Activated CD4-positive, alpha-beta memory T cell treated with anti-CD3 and anti-CD28 coated beads for 36 hours (primary cell): ENCODE results near the gene TBC1D9B. TPM values are rescaled to one million over a fixed set of nuclear protein-coding genes. Genes with fewer than 3 reads are reported as not detected.

Experiments
- CTCF ChIA-PET: fragments of 350-600 bp; sonication (Branson Sonifier 250); formaldehyde crosslinking; loops from one replicate; lab custom pipeline; 2021; ENCODE audit warnings: antibody characterized with exemption, inconsistent platforms; lab: Charles Lee
- POLR2A ChIA-PET: fragments of 350-600 bp; sonication (Branson Sonifier 250); formaldehyde crosslinking; loops from one replicate; lab custom pipeline; 2021; ENCODE audit warnings: antibody characterized with exemption; lab: Charles Lee
- DNase-seq: peaks from one replicate; pipeline ENCODE4 v3.0.0-alpha.2; 2020
- H3K27ac Mint-ChIP-seq: one replicate; pipeline ENCODE4 v1.8.0; 2021; ENCODE audit warnings: mixed read lengths
- H3K27me3 Mint-ChIP-seq: one replicate; pipeline ENCODE4 v1.8.0; 2021; ENCODE audit warnings: mixed read lengths
- H3K36me3 Mint-ChIP-seq: one replicate; pipeline ENCODE4 v1.8.0; 2021; ENCODE audit warnings: mixed read lengths
- H3K4me1 Mint-ChIP-seq: one replicate; pipeline ENCODE4 v1.8.0; 2021; ENCODE audit warnings: low read depth, mixed read lengths
- H3K4me3 Mint-ChIP-seq: one replicate; pipeline ENCODE4 v1.8.0; 2021; ENCODE audit warnings: mild to moderate bottlenecking, mixed read lengths
- H3K9me3 Mint-ChIP-seq: one replicate; pipeline ENCODE4 v1.8.0; 2021; ENCODE audit warnings: mixed read lengths
- intact Hi-C: fragments of 100-400 bp; cut with micrococcal nuclease; formaldehyde crosslinking; loops from one replicate; pipeline ENCODE4 v1.15.1; 2023
- total RNA-seq, 2 experiments: library from RNA; stranded (reverse); gene quantifications; one replicate each; pipeline ENCODE4 v1.2.3, GENCODE V29; 2021

The TBC1D9B gene
- total RNA-seq, result 10 to 100 TPM; 59.0 to 62.8 TPM

DNA sequence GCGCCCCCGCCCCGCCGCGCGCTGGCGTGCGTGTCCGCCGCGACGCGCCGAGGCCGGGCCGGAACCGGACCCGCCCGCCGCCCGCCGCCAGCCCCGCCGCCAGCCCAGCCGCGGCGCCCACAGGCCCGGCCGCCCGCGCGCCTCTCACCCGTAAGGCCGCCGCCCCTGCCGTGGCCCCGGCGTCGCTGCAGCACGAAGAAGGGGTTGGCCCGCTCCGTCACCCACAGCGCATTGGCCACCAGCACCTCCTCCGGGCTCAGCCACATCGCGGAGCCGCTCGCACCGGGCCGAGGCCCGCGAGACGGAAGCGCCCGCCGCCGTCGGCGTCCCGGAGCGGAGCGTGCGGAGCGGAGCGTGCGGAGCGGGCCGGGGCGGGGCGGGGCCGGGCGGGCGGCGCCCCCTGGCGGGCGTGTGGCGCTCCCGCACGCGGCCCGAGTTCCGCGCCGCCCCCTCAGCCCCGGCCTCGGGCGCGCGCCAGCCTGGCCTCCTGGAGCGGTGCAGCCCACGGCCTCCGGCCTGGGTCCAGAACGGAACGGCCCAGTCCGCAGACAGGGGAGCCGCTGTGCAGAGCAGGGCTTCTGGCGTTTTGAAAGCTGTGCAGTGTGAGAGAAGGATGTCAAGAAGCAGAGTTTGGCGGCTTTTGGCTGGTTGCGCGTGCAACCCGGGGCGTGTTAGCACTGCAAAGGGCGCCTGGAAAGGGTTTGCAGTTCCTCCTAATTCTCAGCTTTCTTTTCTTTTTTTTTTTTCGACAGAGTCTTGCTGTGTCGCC, at the start of gene TBC1D9B:
TSS of gene TBC1D9B (minus strand) at position 342 of the 769 bp plus-strand sequence. CDS start at position 266, 76 bp downstream.
- DNase-seq, result peak; percentile 71
- no peaks in the 10 kb centered on the region for H3K36me3 Mint-ChIP-seq
- ChIA-PET CTCF (interaction anchor here (0.8 to 2.3 kb wide), 5 partner anchors 49 to 277 kb away, joined by 3 to 17 read pairs (median 3); partner anchors contain the start of gene MRNIP), POLR2A (interaction anchor here (1.0 kb wide), 1 partner anchor 104 kb away, joined by 3 read pairs; no protein-coding TSS in a partner anchor)
- peak within 1 kb of the TSS; percentile 69 for H3K27ac Mint-ChIP-seq
- H3K27me3 Mint-ChIP-seq, result no peaks in the 10 kb centered on the region
- peak within 1 kb of the TSS; percentile 88 for H3K4me3 Mint-ChIP-seq
- peaks cover 14% of the 10 kb centered on the region for H3K4me1 Mint-ChIP-seq
- intact Hi-C loops, result loop anchor here (2.0 to 10.0 kb wide), 5 partner anchors 50 to 185 kb away; partner anchors contain the start of genes MRNIP and RNF130
- no peaks in the 10 kb centered on the region for H3K9me3 Mint-ChIP-seq

DNA sequence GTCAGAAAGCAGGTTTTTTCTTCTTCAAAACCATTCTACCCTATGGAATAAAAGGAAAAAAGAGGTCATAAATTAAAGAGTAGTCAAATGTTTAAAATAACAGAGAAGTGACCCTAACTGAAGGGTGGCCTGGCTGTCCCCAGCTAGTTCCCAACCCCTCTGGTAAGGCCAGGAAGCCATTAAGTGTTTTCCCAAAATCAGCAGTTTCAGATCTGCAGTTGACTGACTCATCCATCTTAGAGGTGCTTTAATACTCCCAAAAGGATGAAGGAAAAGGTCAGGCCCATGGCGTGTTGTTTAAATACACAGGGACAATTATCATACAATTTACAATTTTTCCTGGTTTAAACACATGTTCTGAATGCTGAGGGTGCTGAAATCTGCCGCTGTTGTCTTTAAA, 47.9 kb upstream of the TBC1D9B start:
- H3K9me3 Mint-ChIP-seq, result no peaks in the 10 kb centered on the region
- H3K27me3 Mint-ChIP-seq, result no peaks in the 10 kb centered on the region
- H3K4me1 Mint-ChIP-seq, result no peaks in the 10 kb centered on the region
- DNase-seq, result no peak
- CTCF ChIA-PET, result interaction anchor here (0.9 kb wide), 1 partner anchor 206 kb away, joined by 3 read pairs; no protein-coding TSS in a partner anchor
- intact Hi-C loops, result no loop called here
- no peak overlapping the region for H3K27ac Mint-ChIP-seq
- H3K4me3 Mint-ChIP-seq, result no peak overlapping the region
- POLR2A ChIA-PET, result no interaction called here
- H3K36me3 Mint-ChIP-seq, result peaks cover 2% of the 10 kb centered on the region

DNA sequence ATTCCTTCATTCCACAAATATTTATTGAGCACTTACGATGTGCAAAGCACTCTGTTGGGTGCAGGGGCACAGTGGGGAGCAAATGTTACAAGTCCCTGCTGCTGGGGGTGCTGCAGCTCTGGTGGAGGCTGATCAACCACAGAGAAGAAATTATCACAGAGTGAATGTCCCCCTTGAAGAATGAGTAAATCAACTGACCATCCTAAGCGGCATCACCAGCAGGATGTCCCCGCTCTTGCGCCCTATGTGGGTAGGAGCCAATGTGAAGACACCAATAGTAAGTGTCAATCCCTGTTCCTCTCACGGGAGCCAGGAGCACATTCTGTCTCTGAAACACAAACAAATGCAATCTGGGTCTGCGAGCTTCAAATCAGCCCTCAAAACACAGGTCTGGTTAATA, 47.4 kb upstream of the TBC1D9B start:
- no peak for DNase-seq
- no peak overlapping the region for H3K4me3 Mint-ChIP-seq
- no peaks in the 10 kb centered on the region for H3K27me3 Mint-ChIP-seq
- intact Hi-C loops, result no loop called here
- H3K9me3 Mint-ChIP-seq, result no peaks in the 10 kb centered on the region
- H3K4me1 Mint-ChIP-seq, result no peaks in the 10 kb centered on the region
- H3K36me3 Mint-ChIP-seq, result peaks cover 2% of the 10 kb centered on the region
- ChIA-PET CTCF (no interaction called here), POLR2A (no interaction called here)
- H3K27ac Mint-ChIP-seq, result no peak overlapping the region

DNA sequence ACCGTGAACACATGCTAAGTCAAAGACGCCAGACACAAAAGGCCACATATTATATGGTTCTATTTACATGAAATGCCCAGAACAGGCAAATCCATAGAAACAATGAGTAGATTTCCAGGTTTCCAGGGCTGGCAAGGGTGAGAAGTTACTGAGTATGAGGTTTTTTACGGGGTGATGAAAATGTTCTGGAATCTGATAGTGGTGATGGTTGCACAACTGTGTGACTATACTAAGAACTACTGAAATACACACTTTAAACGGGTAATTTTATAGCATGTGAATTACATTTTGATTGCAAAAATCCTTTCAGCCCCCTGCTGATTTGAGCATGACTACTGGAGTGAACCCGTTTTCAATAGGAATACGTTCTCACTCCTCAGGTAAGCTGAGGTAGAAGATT, 46.7 kb upstream of the TBC1D9B start:
- no peaks in the 10 kb centered on the region for H3K9me3 Mint-ChIP-seq
- no peaks in the 10 kb centered on the region for H3K4me1 Mint-ChIP-seq
- CTCF ChIA-PET, result no interaction called here
- no peak overlapping the region for H3K4me3 Mint-ChIP-seq
- no peak for DNase-seq
- H3K36me3 Mint-ChIP-seq, result peaks cover 2% of the 10 kb centered on the region
- no peaks in the 10 kb centered on the region for H3K27me3 Mint-ChIP-seq
- POLR2A ChIA-PET, result no interaction called here
- intact Hi-C loops, result no loop called here
- no peak overlapping the region for H3K27ac Mint-ChIP-seq

DNA sequence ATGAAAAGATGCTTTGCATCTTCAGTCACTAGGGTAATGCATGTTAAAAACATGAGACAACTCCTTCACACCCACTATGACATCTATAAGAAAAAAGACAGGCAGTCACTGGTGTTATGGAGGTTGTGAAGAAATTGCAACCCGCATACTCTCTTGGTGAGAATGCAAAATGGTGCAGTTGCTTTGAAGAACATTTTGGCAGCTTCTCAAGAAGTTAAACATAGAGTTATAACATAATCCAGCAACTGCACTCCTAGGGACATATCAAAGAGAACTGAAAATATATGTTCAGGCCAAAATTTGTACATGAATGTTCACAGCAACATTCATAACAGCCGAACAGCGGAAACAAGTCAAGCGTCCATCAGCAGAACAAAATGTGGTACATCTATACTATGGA, 46.3 kb upstream of the TBC1D9B start:
- H3K27ac Mint-ChIP-seq, result no peak overlapping the region
- ChIA-PET CTCF (no interaction called here), POLR2A (no interaction called here)
- H3K27me3 Mint-ChIP-seq, result no peaks in the 10 kb centered on the region
- no peak for DNase-seq
- peaks cover 2% of the 10 kb centered on the region for H3K36me3 Mint-ChIP-seq
- H3K9me3 Mint-ChIP-seq, result no peaks in the 10 kb centered on the region
- no peaks in the 10 kb centered on the region for H3K4me1 Mint-ChIP-seq
- no peak overlapping the region for H3K4me3 Mint-ChIP-seq
- intact Hi-C loops, result no loop called here

DNA sequence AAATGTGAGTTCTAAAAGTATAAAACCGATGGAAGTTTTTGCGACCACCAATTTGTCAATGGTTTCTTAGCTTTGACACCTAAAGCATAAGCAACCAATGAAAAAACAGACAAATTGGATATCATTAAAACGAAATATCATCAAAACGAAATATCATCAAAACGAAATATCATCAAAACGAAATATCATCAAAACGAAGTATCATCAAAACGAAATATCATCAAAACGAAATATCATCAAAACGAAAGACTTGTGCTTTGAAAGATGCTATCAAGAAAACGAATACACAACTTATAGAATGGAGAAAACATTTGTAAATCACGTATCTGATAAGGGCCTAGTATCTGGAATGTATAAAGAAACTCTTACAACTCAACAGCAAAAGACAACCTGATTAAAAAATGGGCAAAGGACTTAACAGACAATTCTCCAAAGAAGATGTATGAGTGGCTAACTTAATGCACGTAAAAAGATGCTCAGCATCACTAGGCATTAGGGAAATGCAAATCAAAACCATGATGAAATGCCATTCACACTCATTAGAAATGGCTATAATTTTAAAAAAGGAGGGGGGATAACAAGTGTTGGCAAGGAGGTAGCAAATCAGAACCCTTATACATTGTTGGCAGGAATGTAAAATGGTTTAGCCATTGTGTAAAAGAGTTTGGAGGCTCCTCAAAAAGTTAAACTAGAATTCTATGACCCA, 29.4 kb upstream of the TBC1D9B start:
- no peak overlapping the region for H3K4me3 Mint-ChIP-seq
- POLR2A ChIA-PET, result no interaction called here
- CTCF ChIA-PET, result no interaction called here
- no peaks in the 10 kb centered on the region for H3K4me1 Mint-ChIP-seq
- H3K27ac Mint-ChIP-seq, result no peak overlapping the region
- intact Hi-C loops, result no loop called here
- H3K27me3 Mint-ChIP-seq, result peaks cover 7% of the 10 kb centered on the region
- no peak for DNase-seq
- no peaks in the 10 kb centered on the region for H3K36me3 Mint-ChIP-seq
- H3K9me3 Mint-ChIP-seq, result no peaks in the 10 kb centered on the region

DNA sequence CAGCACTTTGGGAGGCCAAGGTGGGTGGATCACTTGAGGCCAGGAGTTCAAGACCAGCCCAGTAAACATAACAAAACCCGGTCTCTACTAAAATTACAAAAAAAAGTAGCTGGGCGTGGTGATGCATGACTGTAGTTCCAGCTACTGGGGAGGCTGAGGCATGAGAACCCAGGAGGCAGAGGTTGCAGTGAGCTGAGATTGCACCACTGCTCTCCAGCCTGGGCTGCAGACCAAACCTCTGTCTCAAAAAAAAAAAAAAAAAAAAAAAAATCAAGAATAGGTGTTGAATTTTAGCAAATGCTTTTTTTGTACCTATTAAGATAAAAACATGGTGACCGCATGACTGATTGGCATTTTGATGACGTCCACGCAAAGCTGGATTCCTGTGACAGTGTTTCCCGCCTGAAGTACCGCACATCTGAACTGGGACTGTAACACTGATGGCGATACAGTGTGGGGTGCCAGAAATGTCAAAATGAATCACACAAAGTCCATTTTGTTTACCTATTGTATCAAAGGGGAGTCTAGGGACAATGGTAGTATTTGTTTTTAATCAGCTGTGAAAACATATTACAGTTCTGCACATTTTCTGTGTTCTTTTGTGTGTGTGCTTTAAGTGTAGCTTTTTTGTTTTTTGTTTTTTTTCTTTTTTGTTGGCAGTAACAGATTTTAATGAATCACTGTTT, 23.2 kb upstream of the TBC1D9B start:
- DNase-seq, result no peak
- ChIA-PET CTCF (no interaction called here), POLR2A (no interaction called here)
- Mint-ChIP-seq H3K27me3 (peaks cover under 1% of the 10 kb centered on the region), H3K4me3 (no peak overlapping the region), H3K27ac (no peak overlapping the region), H3K9me3 (no peaks in the 10 kb centered on the region), H3K36me3 (no peaks in the 10 kb centered on the region), H3K4me1 (no peaks in the 10 kb centered on the region)
- intact Hi-C loops, result no loop called here

DNA sequence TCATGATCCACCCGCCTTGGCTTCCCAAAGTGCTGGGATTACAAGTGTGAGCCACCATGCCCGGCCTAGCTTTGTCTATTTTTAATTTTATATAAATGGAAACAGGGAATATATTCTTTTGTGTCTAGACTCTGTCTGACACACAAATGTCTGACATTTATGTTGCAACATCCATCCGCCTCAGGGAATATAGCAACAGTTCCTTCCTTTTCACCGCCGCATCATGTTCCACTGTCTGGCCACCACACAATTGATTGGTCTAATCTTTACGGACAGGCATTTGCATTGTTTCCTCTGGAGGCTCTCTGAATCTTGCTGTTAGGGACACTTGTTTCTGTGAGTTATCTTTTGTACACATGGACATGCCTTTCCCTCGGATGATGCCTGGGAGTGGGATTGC, 20.1 kb upstream of the TBC1D9B start:
- POLR2A ChIA-PET, result no interaction called here

DNA sequence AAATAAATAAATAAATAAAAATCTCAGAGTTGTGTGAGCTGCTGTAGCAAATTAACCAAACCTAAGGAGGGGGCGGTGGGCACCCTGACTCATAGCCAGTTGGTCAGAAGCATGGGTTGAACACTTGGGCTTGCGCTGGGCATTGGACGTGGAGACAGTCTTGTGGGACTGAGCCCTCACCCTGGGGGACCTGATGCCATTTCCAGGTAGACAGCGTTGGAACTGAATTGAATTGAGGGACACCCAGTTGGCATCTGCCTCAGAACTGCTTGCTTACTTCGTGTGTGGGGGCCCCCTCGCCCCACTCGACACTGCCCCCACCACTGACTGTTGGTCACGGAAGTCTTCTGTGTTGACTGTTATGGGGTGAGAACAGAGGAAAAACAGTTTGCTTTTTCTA, 19.0 kb upstream of the TBC1D9B start:
- no peaks in the 10 kb centered on the region for H3K4me1 Mint-ChIP-seq
- no peak overlapping the region for H3K27ac Mint-ChIP-seq
- POLR2A ChIA-PET, result no interaction called here
- H3K4me3 Mint-ChIP-seq, result no peak overlapping the region
- intact Hi-C loops, result no loop called here
- CTCF ChIA-PET, result no interaction called here
- no peaks in the 10 kb centered on the region for H3K27me3 Mint-ChIP-seq
- H3K36me3 Mint-ChIP-seq, result no peaks in the 10 kb centered on the region
- H3K9me3 Mint-ChIP-seq, result no peaks in the 10 kb centered on the region
- no peak for DNase-seq

More for the DNA sequence above, 20.1 kb upstream of the TBC1D9B start:
- Mint-ChIP-seq H3K4me1 (no peaks in the 10 kb centered on the region), H3K27ac (no peak overlapping the region), H3K27me3 (no peaks in the 10 kb centered on the region), H3K4me3 (no peak overlapping the region), H3K9me3 (no peaks in the 10 kb centered on the region), H3K36me3 (no peaks in the 10 kb centered on the region)
- CTCF ChIA-PET, result no interaction called here
- DNase-seq, result no peak
- intact Hi-C loops, result no loop called here

DNA sequence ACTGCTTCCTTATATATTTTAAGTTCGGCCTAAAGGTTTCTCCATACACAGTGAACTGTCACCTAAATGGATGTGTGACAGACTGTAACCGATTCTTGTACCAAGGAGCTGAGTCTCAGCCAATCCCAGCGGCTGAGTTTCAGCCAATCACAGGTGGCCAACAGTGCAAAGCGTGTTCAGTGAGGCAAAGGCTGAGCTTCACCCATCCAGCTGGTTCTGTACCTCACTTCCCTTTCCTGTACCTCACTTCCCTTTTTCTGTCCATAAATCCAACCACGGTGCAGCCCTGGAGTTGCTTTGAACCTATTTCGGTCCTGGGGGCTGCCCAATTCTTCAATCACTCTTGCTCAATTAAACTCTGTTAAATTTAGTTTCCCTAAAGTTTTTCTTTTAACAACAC, 15.7 kb upstream of the TBC1D9B start:
- no peak overlapping the region for H3K27ac Mint-ChIP-seq
- CTCF ChIA-PET, result no interaction called here
- no peaks in the 10 kb centered on the region for H3K4me1 Mint-ChIP-seq
- no peak overlapping the region for H3K4me3 Mint-ChIP-seq
- no peak for DNase-seq
- intact Hi-C loops, result no loop called here
- no peaks in the 10 kb centered on the region for H3K27me3 Mint-ChIP-seq
- no peaks in the 10 kb centered on the region for H3K36me3 Mint-ChIP-seq
- no peaks in the 10 kb centered on the region for H3K9me3 Mint-ChIP-seq
- POLR2A ChIA-PET, result no interaction called here

DNA sequence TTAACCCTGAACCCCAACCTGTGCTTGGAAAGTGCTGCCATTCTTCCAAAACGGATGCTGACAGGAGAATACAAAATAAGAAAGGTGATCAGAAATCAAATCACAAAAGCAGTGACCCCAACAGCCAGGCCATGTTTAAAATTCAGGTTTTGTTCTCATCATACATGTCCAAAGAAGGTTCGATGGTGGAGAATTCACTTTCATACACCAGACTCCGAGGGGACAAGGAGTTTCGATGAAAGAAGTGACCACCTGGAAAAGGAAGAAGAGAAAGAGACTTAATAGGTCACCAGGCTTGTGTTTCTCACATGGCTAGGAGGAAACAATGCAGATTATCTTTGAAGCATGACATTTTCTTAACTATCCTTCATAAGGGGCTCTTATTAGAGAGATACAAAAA, 12.5 kb upstream of the TBC1D9B start:
- Mint-ChIP-seq H3K27me3 (peaks cover 1% of the 10 kb centered on the region), H3K9me3 (no peaks in the 10 kb centered on the region), H3K27ac (no peak overlapping the region), H3K4me1 (no peaks in the 10 kb centered on the region), H3K36me3 (no peaks in the 10 kb centered on the region), H3K4me3 (no peak overlapping the region)
- ChIA-PET CTCF (no interaction called here), POLR2A (no interaction called here)
- intact Hi-C loops, result no loop called here
- DNase-seq, result no peak

DNA sequence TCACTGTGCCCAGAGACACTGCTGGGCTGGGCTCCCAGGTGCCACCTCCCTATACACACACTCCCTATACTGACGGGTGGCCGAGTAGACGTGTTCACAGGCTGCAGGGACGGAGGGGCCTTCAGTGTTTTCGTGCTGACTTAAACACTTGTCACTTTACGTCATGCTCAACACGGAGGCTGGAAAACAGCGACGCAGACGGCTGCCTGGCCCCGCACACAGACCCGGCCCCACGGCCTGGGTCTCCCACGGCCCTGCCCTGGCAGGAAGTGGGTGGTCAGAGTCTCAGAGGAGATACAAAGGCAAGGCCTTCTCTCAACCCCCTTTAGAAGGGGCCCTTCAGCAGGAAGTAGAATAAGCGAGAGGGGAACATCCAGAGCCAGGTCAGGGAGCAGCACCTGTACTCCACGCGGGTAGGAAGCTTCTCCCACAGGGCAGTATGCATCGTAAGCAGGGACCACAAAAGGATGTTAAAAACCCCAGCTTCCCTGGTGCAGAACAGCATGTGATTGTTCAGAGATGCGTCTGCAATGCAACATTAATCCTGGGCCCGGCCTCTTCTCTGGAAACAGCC, 11.9 kb upstream of the TBC1D9B start:
- DNase-seq, result no peak
- ChIA-PET POLR2A (no interaction called here), CTCF (interaction anchor here (1.4 kb wide), 1 partner anchor 13 kb away, joined by 3 read pairs; no protein-coding TSS in a partner anchor)
- no peaks in the 10 kb centered on the region for H3K36me3 Mint-ChIP-seq
- H3K9me3 Mint-ChIP-seq, result no peaks in the 10 kb centered on the region
- no peaks in the 10 kb centered on the region for H3K4me1 Mint-ChIP-seq
- no peak overlapping the region for H3K4me3 Mint-ChIP-seq
- peaks cover 1% of the 10 kb centered on the region for H3K27me3 Mint-ChIP-seq
- intact Hi-C loops, result no loop called here
- H3K27ac Mint-ChIP-seq, result no peak overlapping the region
